HepG2 (cell line): ENCODE data around the gene ZNF451. TPM values are rescaled to one million over a fixed set of nuclear protein-coding genes. Genes with fewer than 3 reads are reported as not detected.

Source experiments
- ATF4 ChIP-seq, 2 experiments: fragments of 450-650 bp in 1 of 2; sonication (generic) in 1 of 2; formaldehyde crosslinking; IDR thresholded peaks; 2 replicates each; pipeline versions ENCODE4 v1.5.0 to v1.8.0; 2020 to 2022; ENCODE audit warnings: mild to moderate bottlenecking in 1 of 2, missing genetic modification reagents in 1 of 2
- ETV5 ChIP-seq: IDR thresholded peaks from 2 replicates; pipeline ENCODE4 v1.6.1; 2018; ENCODE audit warnings: missing biosample characterization, missing genetic modification reagents, inconsistent platforms, borderline replicate concordance
- EZH2 ChIP-seq: conservative IDR thresholded peaks from 2 replicates; pipeline ENCODE4 v1.6.1; 2012; ENCODE audit warnings: mild to moderate bottlenecking, low read depth, low read length, moderate library complexity
- FLYWCH1 ChIP-seq: sonication (generic); formaldehyde crosslinking; IDR thresholded peaks from 2 replicates; pipeline ENCODE4 v1.8.1; 2023; ENCODE audit warnings: mild to moderate bottlenecking, missing genetic modification reagents
- HNRNPLL ChIP-seq: fragments of 200-400 bp; formaldehyde crosslinking; IDR thresholded peaks from 2 replicates; pipeline ENCODE4 v1.6.1; 2017; ENCODE audit warnings: mild to moderate bottlenecking, low read depth, low read length; ENCODE audit not compliant: poor library complexity, severe bottlenecking
- JDP2 ChIP-seq: sonication (generic); formaldehyde crosslinking; IDR thresholded peaks from 2 replicates; pipeline ENCODE4 v1.8.1; 2022; ENCODE audit warnings: missing genetic modification reagents, borderline replicate concordance
- MIXL1 ChIP-seq: IDR thresholded peaks from 2 replicates; pipeline ENCODE4 v1.6.1; 2016
- MYC ChIP-seq: sonication (generic); formaldehyde crosslinking; IDR thresholded peaks from 2 replicates; pipeline ENCODE4 v1.9.0; 2021; ENCODE audit warnings: missing genetic modification reagents, borderline replicate concordance
- RFX1 ChIP-seq: fragments of 450-650 bp; IDR thresholded peaks from 2 replicates; pipeline ENCODE4 v1.6.1; 2017
- RNF219 ChIP-seq: sonication (generic); formaldehyde crosslinking; IDR thresholded peaks from 2 replicates; pipeline ENCODE4 v1.5.0; 2020; ENCODE audit warnings: mild to moderate bottlenecking, missing genetic modification reagents
- RXRA ChIP-seq: sonication (generic); formaldehyde crosslinking; IDR thresholded peaks from 2 replicates; pipeline ENCODE4 v1.5.1; 2020; ENCODE audit warnings: missing genetic modification reagents
- ZHX2 ChIP-seq, 2 experiments: sonication (generic) in 1 of 2; formaldehyde crosslinking in 1 of 2; IDR thresholded peaks; 2 replicates each; pipeline versions ENCODE4 v1.6.1 to v1.9.0; 2014 to 2022; ENCODE audit warnings: antibody characterized with exemption in 1 of 2, borderline replicate concordance in 1 of 2, inconsistent platforms in 1 of 2, low read depth in 1 of 2, missing genetic modification reagents in 1 of 2
- ZMYM2 ChIP-seq: sonication (generic); formaldehyde crosslinking; IDR thresholded peaks from 2 replicates; pipeline ENCODE4 v1.8.0; 2022; ENCODE audit warnings: mild to moderate bottlenecking, missing genetic modification reagents
- ZNF251 ChIP-seq: sonication (generic); formaldehyde crosslinking; IDR thresholded peaks from 2 replicates; pipeline ENCODE4 v1.9.0; 2021; ENCODE audit warnings: mild to moderate bottlenecking, missing genetic modification reagents
- ZNF33B ChIP-seq: sonication (generic); formaldehyde crosslinking; IDR thresholded peaks from 2 replicates; pipeline ENCODE4 v1.5.1; 2020; ENCODE audit warnings: mild to moderate bottlenecking, missing genetic modification reagents
- ZNF556 ChIP-seq: sonication (generic); formaldehyde crosslinking; IDR thresholded peaks from 2 replicates; pipeline ENCODE4 v1.4.0; 2020; ENCODE audit warnings: mild to moderate bottlenecking, missing genetic modification reagents, borderline replicate concordance
- ZNF577 ChIP-seq: sonication (generic); formaldehyde crosslinking; IDR thresholded peaks from 2 replicates; pipeline ENCODE4 v1.4.0; 2020; ENCODE audit warnings: mild to moderate bottlenecking, low read depth, missing genetic modification reagents, borderline replicate concordance
- ZNF724P ChIP-seq: sonication (generic); formaldehyde crosslinking; IDR thresholded peaks from 2 replicates; pipeline ENCODE4 v1.8.0; 2022; ENCODE audit warnings: missing genetic modification reagents, borderline replicate concordance
- ZNF746 ChIP-seq: sonication (generic); formaldehyde crosslinking; IDR thresholded peaks from 2 replicates; pipeline ENCODE4 v1.8.0; 2022; ENCODE audit warnings: mild to moderate bottlenecking, missing genetic modification reagents
- ZSCAN21 ChIP-seq: sonication (generic); formaldehyde crosslinking; IDR thresholded peaks from 2 replicates; pipeline ENCODE4 v1.8.0; 2022; ENCODE audit warnings: mild to moderate bottlenecking, missing genetic modification reagents, moderate library complexity, borderline replicate concordance
- polyA plus RNA-seq, 8 experiments: library from polyadenylated mRNA; depleted of rRNA in 3 of 8; stranded (reverse) in 7 of 8; unstranded in 1 of 8; fragments of >200 nt; fragmentation: Illumina TruSeq in 4 of 8; extraction: Trizol in 4 of 8; gene quantifications; 2 replicates each; pipeline versions ENCODE4 v1.2.1 to v1.2.3, GENCODE V29; 2011 to 2016; ENCODE audit warnings: low read depth in 4 of 8, missing spikeins in 1 of 8, mixed read lengths in 1 of 8; ENCODE audit not compliant: insufficient read depth in 1 of 8
- total RNA-seq, 5 experiments: library from RNA; depleted of rRNA; stranded (reverse); fragments of >200 nt; fragmentation: Illumina TruSeq; extraction: Trizol; gene quantifications; 2 replicates each; pipeline ENCODE4 v1.2.3, GENCODE V29; 2016; ENCODE audit warnings: low read depth in 1 of 5

Gene ZNF451
- total and polyA plus RNA-seq, 2 of the 13 experiments (the other 11 are each of a cell fraction or from before 2014, with no cell fraction given) = 32.1 to 65.7 TPM

GRCh38 chr6:57173056-57173885 lies 83.3 kb downstream of the ZNF451 start (continued):
- TF ChIP-seq ATF4 (CRISPR knock-in tag; IDR thresholded peaks at IDR 0.05) (0 out of 4 replicates have a peak, but pooled peaks of 1 of the 2 experiments have one; percentile 33), ZNF724P (CRISPR knock-in tag) (no peak), RFX1 (no peak), HNRNPLL (no peak), ZSCAN21 (CRISPR knock-in tag) (no peak; the same call in 1 of the 2 replicates), ZNF556 (CRISPR knock-in tag) (0 out of 2 replicates have a peak, but pooled peaks have one; percentile 7), ETV5 (CRISPR knock-in tag) (no peak), MIXL1 (CRISPR knock-in tag) (no peak; the same call in 1 of the 2 replicates), MYC (CRISPR knock-in tag) (no peak), RXRA (CRISPR knock-in tag) (no peak), ZNF251 (CRISPR knock-in tag) (peak; percentile 60; the same call in 1 of the 2 replicates), ZHX2 (IDR thresholded peaks at IDR 0.05; ENCODE audit: low read depth) (no peak), ZHX2 (CRISPR knock-in tag; IDR thresholded peaks at IDR 0.05; ENCODE audit: borderline replicate concordance) (no peak), ZMYM2 (no peak), FLYWCH1 (CRISPR knock-in tag) (0 out of 2 replicates have a peak, but pooled peaks have one; percentile 41), EZH2 (no peak), ZNF577 (CRISPR knock-in tag) (no peak), JDP2 (CRISPR knock-in tag) (no peak), ZNF746 (CRISPR knock-in tag) (no peak), ZNF33B (CRISPR knock-in tag) (0 out of 2 replicates have a peak, but pooled peaks have one; percentile 47), RNF219 (0 out of 2 replicates have a peak, but pooled peaks have one; percentile 62)
